Subcutaneous adipose tissue (tissue), 4 donors: ENCODE measurements around the gene ITIH3. TPM values are rescaled to one million over a fixed set of nuclear protein-coding genes. Genes with fewer than 3 reads are reported as not detected.

Experiments used
- small RNA-seq: library from RNA; depleted of rRNA; stranded (forward); fragments of <200 nt; gene quantifications from one replicate; pipeline ENCODE3, GENCODE V24; 2016
- total RNA-seq, 4 donors: library from RNA; depleted of rRNA; stranded (reverse); fragments of >200 nt; gene quantifications; one replicate each; pipeline ENCODE4 v1.1.0, GENCODE V29; 2016
- TF ChIP-seq, protein P1 (sequence below): fragments of 450-650 bp; IDR thresholded peaks from one replicate; pipeline ENCODE4 v1.5.1; 2016; ENCODE audit warnings: low read depth, mild to moderate bottlenecking, control low read depth, antibody characterized with exemption, moderate library complexity

Gene ITIH3
- total RNA-seq, 4 donors from 2014 or later: 0.44 to 4.6 (median 2.1) TPM; not detected in 1

DNA sequence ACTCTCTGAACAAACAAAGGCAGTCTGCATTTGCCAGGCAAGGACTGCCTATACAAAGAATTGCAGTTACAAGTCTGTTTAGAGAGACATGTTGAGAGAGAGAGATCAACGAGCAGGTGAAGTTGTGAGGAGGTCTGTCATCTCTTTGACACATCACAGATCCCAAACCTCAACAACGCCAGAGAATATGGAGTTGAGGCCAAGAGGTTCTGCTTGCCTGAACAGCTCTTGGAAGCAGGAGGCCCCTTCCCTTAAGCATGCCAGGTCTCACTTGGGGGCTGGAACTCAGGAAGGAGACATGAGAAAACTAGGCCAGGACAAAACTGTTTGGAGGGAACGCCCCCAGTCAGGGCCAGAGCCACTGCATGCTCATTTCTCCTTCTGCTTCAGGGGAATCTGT is 62.5 kb downstream of the ITIH3 start:
- TF ChIP-seq, protein P1, sequence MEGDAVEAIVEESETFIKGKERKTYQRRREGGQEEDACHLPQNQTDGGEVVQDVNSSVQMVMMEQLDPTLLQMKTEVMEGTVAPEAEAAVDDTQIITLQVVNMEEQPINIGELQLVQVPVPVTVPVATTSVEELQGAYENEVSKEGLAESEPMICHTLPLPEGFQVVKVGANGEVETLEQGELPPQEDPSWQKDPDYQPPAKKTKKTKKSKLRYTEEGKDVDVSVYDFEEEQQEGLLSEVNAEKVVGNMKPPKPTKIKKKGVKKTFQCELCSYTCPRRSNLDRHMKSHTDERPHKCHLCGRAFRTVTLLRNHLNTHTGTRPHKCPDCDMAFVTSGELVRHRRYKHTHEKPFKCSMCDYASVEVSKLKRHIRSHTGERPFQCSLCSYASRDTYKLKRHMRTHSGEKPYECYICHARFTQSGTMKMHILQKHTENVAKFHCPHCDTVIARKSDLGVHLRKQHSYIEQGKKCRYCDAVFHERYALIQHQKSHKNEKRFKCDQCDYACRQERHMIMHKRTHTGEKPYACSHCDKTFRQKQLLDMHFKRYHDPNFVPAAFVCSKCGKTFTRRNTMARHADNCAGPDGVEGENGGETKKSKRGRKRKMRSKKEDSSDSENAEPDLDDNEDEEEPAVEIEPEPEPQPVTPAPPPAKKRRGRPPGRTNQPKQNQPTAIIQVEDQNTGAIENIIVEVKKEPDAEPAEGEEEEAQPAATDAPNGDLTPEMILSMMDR: no peak

DNA sequence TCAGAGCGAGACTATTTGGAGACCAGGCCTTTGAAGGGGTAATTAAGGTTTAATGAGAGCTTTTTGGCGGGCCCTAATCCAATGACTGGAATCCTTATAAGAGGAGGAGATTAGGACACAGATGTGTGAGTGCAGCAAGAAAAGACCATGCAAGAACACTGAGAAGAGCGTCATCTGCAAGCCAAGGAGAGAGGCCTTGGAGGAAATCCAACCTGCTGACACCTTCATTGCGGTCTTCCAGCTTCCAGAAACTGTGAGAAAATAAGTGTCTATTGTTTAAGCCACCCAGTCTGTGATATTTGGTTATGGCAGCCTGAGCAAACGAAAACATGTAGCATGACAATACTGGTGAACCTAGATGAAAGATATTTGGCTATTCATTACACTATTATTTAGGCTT is 63.3 kb downstream of the ITIH3 start:
- TF ChIP-seq, protein P1: no peak

Small RNAs within 50 kb of the gene (small RNA-seq; reads per million reads assigned to genes)
- not detected for gene MIR8064
- gene MUSTN1: not detected

Other genes with a start within 250 kb of the ITIH3 start
- 100 to 1,000 TPM in 2 of 4 donors, 10 to 100 TPM in 2; 92.7 to 125 (median 104) TPM for gene PBRM1, start 108.9 kb upstream of the ITIH3 start, total RNA-seq
- 10 to 100 TPM; 37.3 to 90.5 (median 59.5) TPM for gene GNL3, start 108.8 kb upstream of the ITIH3 start, total RNA-seq
- gene GLT8D1, start 89.0 kb upstream of the ITIH3 start, total RNA-seq: 10 to 100 TPM; 35.2 to 53.9 (median 46.2) TPM
- 100 to 1,000 TPM in 1 of 4 donors, 10 to 100 TPM in 3; 44.3 to 108 (median 80.8) TPM for gene SPCS1, start 88.7 kb upstream of the ITIH3 start, total RNA-seq
- 10 to 100 TPM in 3 of 4 donors, 1 to 10 TPM in 1; 9.0 to 18.4 (median 13.7) TPM for gene NEK4, start 23.9 kb upstream of the ITIH3 start, total RNA-seq
- gene ITIH1, start 17.2 kb upstream of the ITIH3 start, total RNA-seq: 1 to 10 TPM in 1 of 4 donors, under 1 TPM in 1, not detected in 2; 0.34 to 1.5 TPM
- 1 to 10 TPM in 3 of 4 donors, under 1 TPM in 1; 0.33 to 5.8 (median 3.4) TPM for gene ITIH4, start 35.9 kb downstream of the ITIH3 start, total RNA-seq
- gene MUSTN1, start 40.2 kb downstream of the ITIH3 start, total RNA-seq: 10 to 100 TPM in 1 of 4 donors, 1 to 10 TPM in 3; 1.3 to 13.0 (median 6.8) TPM
- 10 to 100 TPM; 21.4 to 32.0 (median 23.3) TPM for gene STIMATE, start 102.8 kb downstream of the ITIH3 start, total RNA-seq